ENCODE data around the gene TMPRSS6. TPM values are rescaled to one million over a fixed set of nuclear protein-coding genes. Genes with fewer than 3 reads are reported as not detected.
A peak's percentile ranks its signal among the peaks of the same experiment; 100 is the strongest.

Gene TMPRSS6
- total and polyA plus RNA-seq, 2 of the 13 experiments (the other 11 are each of a cell fraction or from before 2014, with no cell fraction given): 4.2 to 4.8 TPM

- peak; percentile 42; the same call in 1 of the 2 replicates for TF ChIP-seq CTCF (CRISPR knock-in tag; IDR thresholded peaks at IDR 0.05)
- no peak for TF ChIP-seq ETS1 (CRISPR knock-in tag; IDR thresholded peaks at IDR 0.05)
- TF ChIP-seq ZSCAN12 (CRISPR knock-in tag; IDR thresholded peaks at IDR 0.05): no peak
- TF ChIP-seq ZMAT3 (CRISPR knock-in tag; conservative IDR thresholded peaks at IDR 0.05): peak; percentile 47; the same call in 1 of the 2 replicates
- TF ChIP-seq SRY (CRISPR knock-in tag; IDR thresholded peaks at IDR 0.05): no peak
- TF ChIP-seq MED1 (CRISPR knock-in tag; IDR thresholded peaks at IDR 0.05): peak; percentile 65; the same call in 1 of the 2 replicates
- TF ChIP-seq THAP7 (CRISPR knock-in tag; IDR thresholded peaks at IDR 0.05): 0 out of 2 replicates have a peak, but pooled peaks have one; percentile 67
- TF ChIP-seq SP4 (CRISPR knock-in tag; IDR thresholded peaks at IDR 0.05): peak; percentile 64; the same call in 1 of the 2 replicates
- peak; percentile 71; the same call in 1 of the 2 replicates for TF ChIP-seq KAT8 (CRISPR knock-in tag; IDR thresholded peaks at IDR 0.05)
- TF ChIP-seq FOXO1 (CRISPR knock-in tag; IDR thresholded peaks at IDR 0.05): peak; percentile 70; the same call in 1 of the 2 replicates
- TF ChIP-seq TEAD3 (CRISPR knock-in tag; optimal IDR thresholded peaks at IDR 0.05; ENCODE audit: borderline replicate concordance): peak; percentile 35
- TF ChIP-seq ZFAT (CRISPR knock-in tag; conservative IDR thresholded peaks at IDR 0.05): no peak
- TF ChIP-seq CENPBD1 (CRISPR knock-in tag; IDR thresholded peaks at IDR 0.05; ENCODE audit: borderline replicate concordance, low read depth): no peak
- 0 out of 2 replicates have a peak, but pooled peaks have one; percentile 21 for TF ChIP-seq ZNF782 (CRISPR knock-in tag; IDR thresholded peaks at IDR 0.05; ENCODE audit: borderline replicate concordance)
- TF ChIP-seq TBX3 (IDR thresholded peaks at IDR 0.05; ENCODE audit: borderline replicate concordance): 0 out of 2 replicates have a peak, but pooled peaks have one; percentile 7
- no peak for TF ChIP-seq GZF1 (CRISPR knock-in tag; IDR thresholded peaks at IDR 0.05)
- peak; percentile 60; the same call in 1 of the 2 replicates for TF ChIP-seq NR2F6 (IDR thresholded peaks at IDR 0.05)
- peak; percentile 64 for TF ChIP-seq NR2F6 (CRISPR knock-in tag; IDR thresholded peaks at IDR 0.05)
- no peak for TF ChIP-seq ZNF773 (CRISPR knock-in tag; IDR thresholded peaks at IDR 0.05; ENCODE audit: borderline replicate concordance)
- peak; percentile 65 for TF ChIP-seq ZNF644 (CRISPR knock-in tag; IDR thresholded peaks at IDR 0.05; ENCODE audit: low read depth)
- no peak for TF ChIP-seq ETV5 (CRISPR knock-in tag; IDR thresholded peaks at IDR 0.05; ENCODE audit: borderline replicate concordance)
- peak; percentile 72 for TF ChIP-seq ZNF770 (CRISPR knock-in tag; IDR thresholded peaks at IDR 0.05)
These were observed at the start of gene TMPRSS6 (continued) for GRCh38 chr22:37109242-37109917.
